ENCODE data around the gene PNLIPRP2. TPM values are rescaled to one million over a fixed set of nuclear protein-coding genes. Genes with fewer than 3 reads are reported as not detected.

Gene PNLIPRP2
- total and polyA plus RNA-seq, 2 of the 4 experiments (the other 2 are of a cell fraction) = not detected

DNA sequence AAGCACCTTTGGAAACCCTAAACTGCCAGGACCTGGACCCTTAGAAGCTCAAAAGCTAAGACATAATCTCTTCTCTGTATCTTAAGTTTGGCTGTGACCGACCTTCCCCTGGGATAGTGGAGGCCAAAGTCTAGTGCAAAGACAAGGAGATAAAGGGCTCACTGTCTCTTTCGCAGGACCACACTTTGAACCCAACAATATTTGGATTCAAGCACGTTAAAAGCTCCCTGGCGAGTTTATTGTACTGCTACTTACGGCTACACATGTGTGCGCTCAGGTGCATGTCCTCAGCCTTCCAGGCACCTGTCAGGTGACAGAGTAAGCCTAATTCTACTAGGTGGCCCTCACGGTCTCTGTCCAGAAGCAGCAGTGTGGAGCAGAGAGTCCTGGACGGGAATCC lies 55.9 kb downstream of the PNLIPRP2 start:
- BruUV-seq (replicated peaks) = no TSS peak
- ATAC-seq (ENCODE audit: low read depth) = no peak
- dilution Hi-C loops (cut with HindIII; ENCODE audit: low sequenced_read_pairs, unreplicated experiment) = loop anchor here (25.0 kb wide), 1 partner anchor 111 kb away; no protein-coding TSS in a partner anchor

More for the DNA sequence above, 55.9 kb downstream of the PNLIPRP2 start:
- H4K91ac ChIP-seq (ENCODE audit: insufficient read depth, low read depth, low read length) = no peak overlapping the region
- no peak overlapping the region for H4K8ac ChIP-seq (ENCODE audit: low read depth in 2 of 2, low read length in 2 of 2)
- H2AFZ ChIP-seq (replicated peaks; ENCODE audit: low read length, poor library complexity) = no peak overlapping the region
- H3K56ac ChIP-seq (ENCODE audit: extremely low read depth, insufficient read depth, low read length) = no peak overlapping the region
- H4K5ac ChIP-seq (ENCODE audit: low read depth, low read length) = no peak overlapping the region
- no peak overlapping the region for H3K14ac ChIP-seq (replicated peaks; ENCODE audit: low read depth, low read length)
- no peak overlapping the region for H2AK5ac ChIP-seq (ENCODE audit: low read depth, low read length)
- WGBS, 2 experiments (ENCODE audit: extremely low coverage in 2 of 2, insufficient read length in 1 of 2) = 100% methylated on average over 3 of the region's 8 CpGs; no CpG with 5 or more reads in 1 of the 2 experiments
- H2BK20ac ChIP-seq (ENCODE audit: low read depth, low read length) = no peak overlapping the region
- no peak overlapping the region for H2BK5ac ChIP-seq (ENCODE audit: low read depth, low read length, poor library complexity, severe bottlenecking)
- no peak overlapping the region for H2BK15ac ChIP-seq (ENCODE audit: low read depth, low read length)
- intact Hi-C loops (cut with micrococcal nuclease) (no loop called here), in situ Hi-C loops (cut with MboI; ENCODE audit: low sequenced_read_pairs) (no loop called here)
- H3K79me1 ChIP-seq (ENCODE audit: low read depth in 1 of 2, low read length in 2 of 2) = no peaks in the 10 kb centered on the region
- peaks cover 5% of the 10 kb centered on the region for H3K4me1 ChIP-seq (ENCODE audit: control insufficient read depth, insufficient read depth, low read length)
- no peak overlapping the region for H2BK120ac ChIP-seq (ENCODE audit: low read depth, low read length)
- no peak overlapping the region for H3K4me2 ChIP-seq (ENCODE audit: low read depth, low read length)
- no peaks in the 10 kb centered on the region for H4K20me1 ChIP-seq (ENCODE audit: insufficient read depth, low read length)
- ChIA-PET POLR2A (ENCODE audit: unreplicated experiment) (no interaction called here), CTCF (no interaction called here)
- H3K4ac ChIP-seq (ENCODE audit: low read depth, low read length) = no peak overlapping the region
- H3K9me1 ChIP-seq (ENCODE audit: insufficient read depth, low read length) = peaks cover 14% of the 10 kb centered on the region
- no peak overlapping the region for H2AK9ac ChIP-seq (replicated peaks; ENCODE audit: low read depth, low read length, poor library complexity)
- no peaks in the 10 kb centered on the region for H3K9me3 ChIP-seq (ENCODE audit: control insufficient read depth, insufficient read depth, low read length)
- no peak for DNase-seq
- H3K27ac ChIP-seq (ENCODE audit: insufficient read depth, low read length) = no peak overlapping the region
- no peak overlapping the region for H3K4me3 ChIP-seq (ENCODE audit: insufficient read depth, low read depth, low read length)
- no peak for TF ChIP-seq POLR2A (IDR thresholded peaks at IDR 0.05; ENCODE audit: low read depth, low read length)
- TF ChIP-seq CEBPB (IDR thresholded peaks at IDR 0.05; ENCODE audit: low read depth, low read length) = no peak
- TF ChIP-seq, protein P1, sequence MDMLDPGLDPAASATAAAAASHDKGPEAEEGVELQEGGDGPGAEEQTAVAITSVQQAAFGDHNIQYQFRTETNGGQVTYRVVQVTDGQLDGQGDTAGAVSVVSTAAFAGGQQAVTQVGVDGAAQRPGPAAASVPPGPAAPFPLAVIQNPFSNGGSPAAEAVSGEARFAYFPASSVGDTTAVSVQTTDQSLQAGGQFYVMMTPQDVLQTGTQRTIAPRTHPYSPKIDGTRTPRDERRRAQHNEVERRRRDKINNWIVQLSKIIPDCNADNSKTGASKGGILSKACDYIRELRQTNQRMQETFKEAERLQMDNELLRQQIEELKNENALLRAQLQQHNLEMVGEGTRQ (IDR thresholded peaks at IDR 0.05; ENCODE audit: low read depth, low read length) = no peak
- no peak for TF ChIP-seq MXI1 (IDR thresholded peaks at IDR 0.05; ENCODE audit: borderline replicate concordance, low read depth, low read length)
- no peak for TF ChIP-seq NFE2L2 (IDR thresholded peaks at IDR 0.05; ENCODE audit: low read depth, low read length)
- TF ChIP-seq MAZ (IDR thresholded peaks at IDR 0.05; ENCODE audit: borderline replicate concordance, low read depth, low read length) = no peak
- no peak for TF ChIP-seq RCOR1 (IDR thresholded peaks at IDR 0.05; ENCODE audit: insufficient replicate concordance, low read length)
- TF ChIP-seq FOS (IDR thresholded peaks at IDR 0.05; ENCODE audit: low read depth, low read length) = no peak
- no peaks in the 10 kb centered on the region for H3K27me3 ChIP-seq (ENCODE audit: control insufficient read depth, insufficient read depth, low read length)
- H3K9ac ChIP-seq (ENCODE audit: low read depth, low read length) = no peak overlapping the region
- peaks cover 12% of the 10 kb centered on the region for H3K36me3 ChIP-seq (ENCODE audit: control insufficient read depth, insufficient read depth, low read length)
- no peak overlapping the region for H3K18ac ChIP-seq (ENCODE audit: low read depth, low read length)
- no peak overlapping the region for H3K23ac ChIP-seq (ENCODE audit: low read depth, low read length)

Measured in IMR-90 (cell line).